Airway epithelial cell (primary cell): ENCODE measurements around the gene TNFSF12. TPM values are rescaled to one million over a fixed set of nuclear protein-coding genes. Genes with fewer than 3 reads are reported as not detected.

ENCODE experiments used
- total RNA-seq: library from RNA; depleted of rRNA; stranded (reverse); fragments of >200 nt; gene quantifications from 2 replicates; pipeline ENCODE4 v1.2.3, GENCODE V29; 2015

Gene TNFSF12
- total RNA-seq = 4.2 and 10.8 TPM in 2 replicates

GRCh38 chr17:7548585-7549400, at the start of gene TNFSF12:
TSS of gene TNFSF12 (plus strand) at chr17:7549058. CDS start at chr17:7549154, 96 bp downstream.

GRCh38 chr17:7558544-7559319, 9.9 kb downstream of the TNFSF12 start, which contains the start of gene TNFSF13:
TSS of gene TNFSF13 (plus strand) at chr17:7558750. CDS start at chr17:7559040, 290 bp downstream.

GRCh38 chr17:7561589-7562207, 12.8 kb downstream of the TNFSF12 start, which contains the start of gene SENP3:
TSS of gene SENP3 (plus strand) at chr17:7561919. CDS start at chr17:7563077, 1,158 bp downstream.

GRCh38 chr17:7579001-7579833, 30.4 kb downstream of the TNFSF12 start, which contains the start of gene CD68:
TSS of gene CD68 (plus strand) at chr17:7579638. CDS start at chr17:7579678, 40 bp downstream.

DNA sequence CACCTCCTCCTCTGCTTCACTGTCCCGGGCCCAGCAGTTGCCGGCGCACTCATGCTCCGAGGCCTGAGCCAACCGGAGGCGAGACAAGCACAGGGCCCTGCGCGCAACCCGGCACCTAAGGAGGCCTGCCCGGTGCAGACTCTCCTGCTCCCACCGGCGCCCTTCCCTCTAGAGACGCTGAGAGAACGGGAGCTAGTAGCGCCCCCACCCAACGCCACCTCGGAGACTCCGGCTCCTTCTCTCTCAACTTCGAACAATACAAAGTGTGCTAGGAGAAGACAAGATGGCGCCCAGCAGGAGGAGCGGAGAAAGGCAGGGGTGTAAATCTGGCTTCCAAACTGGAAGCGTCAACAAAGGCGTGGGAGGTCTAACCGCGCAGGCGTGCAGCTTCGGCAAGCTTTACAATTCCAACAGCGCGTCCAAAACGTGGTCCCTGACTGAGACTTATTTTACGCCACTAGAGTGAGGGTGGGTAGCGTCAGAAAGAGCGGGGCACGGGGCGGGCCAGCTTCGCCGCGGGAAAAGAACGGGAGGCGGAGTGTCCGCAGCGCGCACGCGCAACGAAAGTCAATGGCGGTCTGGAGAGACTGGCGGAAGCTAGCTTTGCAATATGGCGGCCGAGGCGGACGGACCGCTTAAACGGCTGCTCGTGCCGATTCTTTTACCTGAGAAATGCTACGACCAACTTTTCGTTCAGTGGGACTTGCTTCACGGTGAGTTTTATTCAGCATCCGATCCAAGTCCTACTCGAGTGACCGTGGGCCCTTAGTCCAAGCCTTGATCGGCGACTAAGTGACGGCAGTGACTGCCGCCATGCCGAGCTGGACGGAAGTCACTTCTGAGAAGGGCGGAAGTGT, 34.6 kb downstream of the TNFSF12 start, which contains the start of gene MPDU1:
Gene MPDU1 (plus strand): TSS at position 600 of the 857 bp plus-strand sequence. CDS start 11 bp downstream, at position 611.

DNA sequence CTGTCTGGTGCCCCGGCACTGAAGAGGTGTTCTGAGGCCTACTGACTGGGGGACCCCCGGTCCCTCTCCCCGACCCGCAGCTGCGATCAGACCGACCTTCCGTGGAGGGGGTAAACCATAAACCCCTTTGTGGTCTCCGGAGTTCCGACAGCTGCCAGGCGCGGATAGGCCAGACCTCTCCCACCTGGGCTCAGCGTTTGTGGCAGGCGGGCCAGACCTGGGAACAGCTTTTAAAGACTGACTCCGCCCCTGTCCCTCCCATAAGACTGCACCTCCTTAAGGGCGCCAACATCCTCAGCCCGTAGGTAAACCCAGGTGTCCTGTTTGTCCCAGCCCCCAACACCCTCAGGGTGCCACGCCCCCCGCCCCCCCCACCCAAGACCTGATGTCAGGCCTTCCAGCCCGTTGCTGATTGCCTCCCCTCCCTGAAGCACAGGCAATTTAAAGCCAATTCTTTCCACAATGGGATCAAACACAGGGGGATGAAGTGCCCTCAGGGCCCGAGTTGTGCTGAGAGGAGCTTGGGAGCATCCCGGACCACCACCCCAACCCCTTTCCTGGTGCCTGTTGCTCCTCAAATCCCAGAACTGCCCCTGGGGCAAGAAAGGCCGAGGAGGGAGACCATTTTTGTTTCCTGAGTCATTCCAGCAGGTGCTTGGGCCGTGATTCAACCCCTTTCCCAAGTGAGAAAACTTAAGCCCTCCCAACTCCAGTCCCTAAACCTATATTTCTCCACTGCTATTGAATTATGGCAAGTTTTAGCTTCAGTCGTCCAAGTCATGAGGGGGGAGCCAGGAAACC, 41.2 kb downstream of the TNFSF12 start, which contains the start of gene SOX15:
Gene SOX15 (minus strand): TSS at position 204 of the 801 bp plus-strand sequence. CDS start 418 bp downstream, outside the sequence.

Other genes with a start within 250 kb of the TNFSF12 start
- 554 and 701 TPM in 2 replicates for gene EIF5A, start 241.4 kb upstream of the TNFSF12 start, total RNA-seq
- gene GPS2, start 233.7 kb upstream of the TNFSF12 start, total RNA-seq = 50.8 and 66.1 TPM in 2 replicates
- gene NEURL4, start 219.7 kb upstream of the TNFSF12 start, total RNA-seq = 13.4 and 22.5 TPM in 2 replicates
- 0.42 and 0.78 TPM in 2 replicates for gene ACAP1, start 212.5 kb upstream of the TNFSF12 start, total RNA-seq
- gene KCTD11, start 196.9 kb upstream of the TNFSF12 start, total RNA-seq = 48.4 and 61.1 TPM in 2 replicates
- gene TMEM95, start 193.9 kb upstream of the TNFSF12 start, total RNA-seq = not detected in 2 replicates
- gene TNK1, start 168.0 kb upstream of the TNFSF12 start, total RNA-seq = 13.0 and 15.8 TPM in 2 replicates
- gene PLSCR3, start 154.5 kb upstream of the TNFSF12 start, total RNA-seq = 64.6 and 96.0 TPM in 2 replicates
- gene TMEM256, start 145.0 kb upstream of the TNFSF12 start, total RNA-seq = 117 and 202 TPM in 2 replicates
- gene NLGN2, start 141.2 kb upstream of the TNFSF12 start, total RNA-seq = 6.0 and 8.9 TPM in 2 replicates
- gene SPEM1, start 128.7 kb upstream of the TNFSF12 start, total RNA-seq = not detected in 2 replicates
- gene SPEM2, start 123.4 kb upstream of the TNFSF12 start, total RNA-seq = not detected in 2 replicates
- not detected in 2 replicates for gene SPEM3, start 120.2 kb upstream of the TNFSF12 start, total RNA-seq
- gene TMEM102, start 113.6 kb upstream of the TNFSF12 start, total RNA-seq = 29.6 and 33.5 TPM in 2 replicates
- 18.3 and 32.1 TPM in 2 replicates for gene FGF11, start 109.5 kb upstream of the TNFSF12 start, total RNA-seq
- gene CHRNB1, start 104.0 kb upstream of the TNFSF12 start, total RNA-seq = 10.9 and 11.0 TPM in 2 replicates
- gene ZBTB4, start 69.4 kb upstream of the TNFSF12 start, total RNA-seq = 29.5 and 46.1 TPM in 2 replicates
- not detected in 2 replicates for gene SLC35G6, start 67.6 kb upstream of the TNFSF12 start, total RNA-seq
- gene POLR2A, start 64.7 kb upstream of the TNFSF12 start, total RNA-seq = 62.4 and 64.9 TPM in 2 replicates
- gene TNFSF13, start 9.7 kb downstream of the TNFSF12 start, total RNA-seq = 4.4 and 5.1 TPM in 2 replicates
- gene SENP3, start 12.9 kb downstream of the TNFSF12 start, total RNA-seq = 44.8 and 62.7 TPM in 2 replicates
- 14.8 and 21.2 TPM in 2 replicates for gene CD68, start 30.6 kb downstream of the TNFSF12 start, total RNA-seq
- gene MPDU1, start 34.8 kb downstream of the TNFSF12 start, total RNA-seq = 147 and 153 TPM in 2 replicates
- gene SOX15, start 41.0 kb downstream of the TNFSF12 start, total RNA-seq = 162 and 173 TPM in 2 replicates
- 39.4 and 49.4 TPM in 2 replicates for gene FXR2, start 65.8 kb downstream of the TNFSF12 start, total RNA-seq
- gene SAT2, start 78.8 kb downstream of the TNFSF12 start, total RNA-seq = 25.9 and 36.9 TPM in 2 replicates
- gene SHBG, start 81.1 kb downstream of the TNFSF12 start, total RNA-seq = 0.28 and 0.51 TPM in 2 replicates
- not detected in 2 replicates for gene ATP1B2, start 101.9 kb downstream of the TNFSF12 start, total RNA-seq
- 47.3 and 58.3 TPM in 2 replicates for gene TP53, start 138.4 kb downstream of the TNFSF12 start, total RNA-seq
- 9.3 and 13.6 TPM in 2 replicates for gene WRAP53, start 139.4 kb downstream of the TNFSF12 start, total RNA-seq
- gene EFNB3, start 156.1 kb downstream of the TNFSF12 start, total RNA-seq = 2.0 and 2.6 TPM in 2 replicates
- gene DNAH2, start 168.7 kb downstream of the TNFSF12 start, total RNA-seq = 0.21 and 0.33 TPM in 2 replicates